Neural progenitor cell (in vitro differentiated cells): ENCODE results near the gene JMJD8. TPM values are rescaled to one million over a fixed set of nuclear protein-coding genes. Genes with fewer than 3 reads are reported as not detected.
A peak's percentile ranks its signal among the peaks of the same experiment; 100 is the strongest.

Experiments used
- DNase-seq: peaks from one replicate; pipeline ENCODE4 v3.0.0-alpha.2; 2016; ENCODE audit warnings: low spot score
- H2AFZ ChIP-seq: fragments of 200-600 bp; sonication (generic); replicated peaks from 2 replicates; pipeline ENCODE4 v1.6.1; 2016; ENCODE audit warnings: antibody characterized with exemption
- H3F3A ChIP-seq: fragments of 200-600 bp; sonication (generic); 2 replicates; pipeline ENCODE4 v1.6.1; 2016; ENCODE audit warnings: antibody characterized with exemption, low read depth
- H3K27ac ChIP-seq: fragments of 200-600 bp; sonication (generic); 2 replicates; pipeline ENCODE4 v1.5.1; 2016; ENCODE audit warnings: mild to moderate bottlenecking
- H3K27me3 ChIP-seq: fragments of 200-600 bp; sonication (generic); 2 replicates; pipeline ENCODE4 v1.6.1; 2016; ENCODE audit warnings: mild to moderate bottlenecking, moderate library complexity
- H3K36me3 ChIP-seq: fragments of 200-600 bp; sonication (generic); 2 replicates; pipeline ENCODE4 v1.5.1; 2016
- H3K4me1 ChIP-seq: fragments of 200-600 bp; sonication (generic); 2 replicates; pipeline ENCODE4 v1.6.1; 2016; ENCODE audit warnings: mixed run types
- H3K4me2 ChIP-seq: fragments of 200-600 bp; sonication (generic); 2 replicates; pipeline ENCODE4 v1.6.1; 2016
- H3K4me3 ChIP-seq: fragments of 200-600 bp; sonication (generic); 2 replicates; pipeline ENCODE4 v1.5.1; 2016
- H3K79me2 ChIP-seq: fragments of 200-600 bp; sonication (generic); 2 replicates; pipeline ENCODE4 v1.6.1; 2016; ENCODE audit warnings: low read depth
- H3K9ac ChIP-seq: fragments of 200-600 bp; sonication (generic); 2 replicates; pipeline ENCODE4 v1.6.1; 2016
- H3K9me3 ChIP-seq: fragments of 200-600 bp; sonication (generic); 2 replicates; pipeline ENCODE4 v1.5.1; 2016; ENCODE audit warnings: low read depth
- H4K20me1 ChIP-seq: fragments of 200-600 bp; sonication (generic); 2 replicates; pipeline ENCODE4 v1.6.1; 2016; ENCODE audit warnings: low read depth
- H3K27ac Mint-ChIP-seq: 3 replicates; pipeline ENCODE4 v1.8.0; 2021; ENCODE audit warnings: mixed read lengths
- H3K27me3 Mint-ChIP-seq: 2 replicates; pipeline ENCODE4 v1.8.0; 2022; ENCODE audit warnings: low read depth, mild to moderate bottlenecking, inconsistent platforms, moderate library complexity, mixed read lengths; ENCODE audit not compliant: insufficient read depth
- H3K36me3 Mint-ChIP-seq: 3 replicates; pipeline ENCODE4 v1.8.0; 2021; ENCODE audit warnings: mixed read lengths
- H3K4me1 Mint-ChIP-seq: 3 replicates; pipeline ENCODE4 v1.8.0; 2021; ENCODE audit warnings: mixed read lengths
- H3K4me3 Mint-ChIP-seq: 3 replicates; pipeline ENCODE4 v1.8.0; 2021; ENCODE audit warnings: mild to moderate bottlenecking, moderate library complexity, mixed read lengths
- H3K9me3 Mint-ChIP-seq: 3 replicates; pipeline ENCODE4 v1.8.0; 2020; ENCODE audit warnings: mixed read lengths
- EZH2 ChIP-seq: fragments of 200-600 bp; sonication (generic); IDR thresholded peaks from 2 replicates; pipeline ENCODE4 v1.6.1; 2017; ENCODE audit warnings: antibody characterized with exemption, mild to moderate bottlenecking, moderate library complexity
- EZH2phosphoT487 ChIP-seq: fragments of 200-600 bp; sonication (generic); IDR thresholded peaks from 2 replicates; pipeline ENCODE4 v1.6.1; 2017; ENCODE audit warnings: antibody characterized with exemption
- total RNA-seq: library from RNA; depleted of rRNA; stranded (reverse); fragments of >200 nt; gene quantifications from 2 replicates; pipeline ENCODE4 v1.2.3, GENCODE V29; 2015; ENCODE audit warnings: low replicate concordance
- TF ChIP-seq, protein P1 (sequence below): fragments of 200-600 bp; sonication (generic); IDR thresholded peaks from 2 replicates; pipeline ENCODE4 v1.5.1; 2017; ENCODE audit warnings: antibody characterized with exemption, mild to moderate bottlenecking

Gene JMJD8
- total RNA-seq, 1 donor from 2014 or later = 32.1 TPM

DNA sequence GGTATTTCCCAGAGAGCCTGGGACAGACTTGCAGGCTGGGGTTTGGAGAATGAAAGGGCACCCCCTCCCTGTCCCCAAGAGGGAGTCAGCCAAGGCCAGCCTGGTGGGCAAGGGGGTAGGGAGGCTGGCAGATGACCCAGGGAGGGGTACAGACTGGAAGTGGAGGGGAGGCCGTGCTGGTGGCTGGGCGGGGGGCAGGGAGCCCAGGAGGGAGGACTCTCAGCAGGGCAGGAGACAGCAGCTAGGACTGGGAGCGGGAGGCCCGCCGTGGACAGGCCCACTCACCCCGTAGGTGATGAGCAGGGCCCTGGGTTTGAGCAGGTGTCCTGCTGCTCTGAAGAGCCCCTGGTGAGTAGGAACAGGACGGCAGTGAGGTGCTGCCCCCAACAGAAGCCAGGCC lies 49.1 kb downstream of the JMJD8 start:
- peak overlapping the region; percentile 79 for H3K4me3 ChIP-seq
- H2AFZ ChIP-seq = no peak overlapping the region
- H3K36me3 ChIP-seq = no peaks in the 10 kb centered on the region
- peaks cover 27% of the 10 kb centered on the region for H3K4me1 ChIP-seq
- H3K9me3 Mint-ChIP-seq = peaks cover 3% of the 10 kb centered on the region
- H4K20me1 ChIP-seq = peaks cover 29% of the 10 kb centered on the region
- no peak overlapping the region for H3K27ac Mint-ChIP-seq
- H3K9me3 ChIP-seq = no peaks in the 10 kb centered on the region
- no peak overlapping the region for H3K9ac ChIP-seq
- H3K79me2 ChIP-seq = peaks cover 12% of the 10 kb centered on the region
- peak overlapping the region; percentile 83 for H3K4me2 ChIP-seq
- H3K4me3 Mint-ChIP-seq = peak overlapping the region; percentile 74
- H3K27me3 Mint-ChIP-seq = peaks cover 13% of the 10 kb centered on the region
- H3F3A ChIP-seq = peaks cover 30% of the 10 kb centered on the region
- peaks cover 26% of the 10 kb centered on the region for H3K4me1 Mint-ChIP-seq
- H3K36me3 Mint-ChIP-seq = peaks cover 3% of the 10 kb centered on the region
- no peaks in the 10 kb centered on the region for H3K27me3 ChIP-seq
- DNase-seq = no peak
- H3K27ac ChIP-seq = no peak overlapping the region
- no peak for TF ChIP-seq EZH2phosphoT487
- TF ChIP-seq EZH2 = no peak
- TF ChIP-seq, protein P1, sequence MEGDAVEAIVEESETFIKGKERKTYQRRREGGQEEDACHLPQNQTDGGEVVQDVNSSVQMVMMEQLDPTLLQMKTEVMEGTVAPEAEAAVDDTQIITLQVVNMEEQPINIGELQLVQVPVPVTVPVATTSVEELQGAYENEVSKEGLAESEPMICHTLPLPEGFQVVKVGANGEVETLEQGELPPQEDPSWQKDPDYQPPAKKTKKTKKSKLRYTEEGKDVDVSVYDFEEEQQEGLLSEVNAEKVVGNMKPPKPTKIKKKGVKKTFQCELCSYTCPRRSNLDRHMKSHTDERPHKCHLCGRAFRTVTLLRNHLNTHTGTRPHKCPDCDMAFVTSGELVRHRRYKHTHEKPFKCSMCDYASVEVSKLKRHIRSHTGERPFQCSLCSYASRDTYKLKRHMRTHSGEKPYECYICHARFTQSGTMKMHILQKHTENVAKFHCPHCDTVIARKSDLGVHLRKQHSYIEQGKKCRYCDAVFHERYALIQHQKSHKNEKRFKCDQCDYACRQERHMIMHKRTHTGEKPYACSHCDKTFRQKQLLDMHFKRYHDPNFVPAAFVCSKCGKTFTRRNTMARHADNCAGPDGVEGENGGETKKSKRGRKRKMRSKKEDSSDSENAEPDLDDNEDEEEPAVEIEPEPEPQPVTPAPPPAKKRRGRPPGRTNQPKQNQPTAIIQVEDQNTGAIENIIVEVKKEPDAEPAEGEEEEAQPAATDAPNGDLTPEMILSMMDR = no peak

DNA sequence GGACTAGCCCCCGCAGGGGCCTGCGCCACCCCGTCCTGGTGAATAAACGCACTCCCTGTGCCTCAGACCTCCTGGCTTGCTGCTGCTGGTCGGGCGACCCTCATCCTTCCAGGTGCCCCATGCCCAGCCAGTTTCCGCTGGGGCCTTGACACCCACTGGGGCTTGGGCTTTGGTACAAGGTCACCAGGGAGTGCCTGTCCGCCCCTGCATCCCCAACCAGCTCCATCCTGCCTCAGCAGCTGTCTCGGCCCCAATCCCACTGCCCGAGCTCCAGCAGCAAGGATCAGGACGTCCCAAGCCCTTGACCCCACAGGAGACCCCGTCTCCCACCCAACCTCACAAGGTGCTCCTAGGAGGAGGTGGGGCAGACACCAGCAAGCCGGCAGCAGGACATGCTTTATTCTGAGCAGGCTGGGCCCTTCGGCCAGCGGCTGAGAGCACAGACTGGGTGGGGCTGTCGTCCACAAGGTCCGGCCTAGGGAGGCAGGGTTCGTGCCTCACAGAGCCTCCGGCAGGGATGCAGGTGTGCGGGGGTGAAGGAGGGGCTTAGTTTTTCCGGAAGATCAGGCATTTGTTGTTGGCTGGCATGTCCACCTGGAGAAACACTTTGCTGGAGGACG lies 50.0 kb downstream of the JMJD8 start:
- H3K36me3 ChIP-seq = no peaks in the 10 kb centered on the region
- H3K4me2 ChIP-seq = no peak overlapping the region
- H3K4me1 ChIP-seq = peaks cover 34% of the 10 kb centered on the region
- TF ChIP-seq, protein P1 = no peak
- TF ChIP-seq EZH2phosphoT487 = no peak
- no peak for TF ChIP-seq EZH2
- H2AFZ ChIP-seq = no peak overlapping the region
- Mint-ChIP-seq H3K27ac (no peak overlapping the region), H3K4me1 (peaks cover 26% of the 10 kb centered on the region), H3K4me3 (peak overlapping the region; percentile 74), H3K9me3 (peaks cover 3% of the 10 kb centered on the region), H3K27me3 (peaks cover 11% of the 10 kb centered on the region), H3K36me3 (peaks cover 3% of the 10 kb centered on the region)
- no peaks in the 10 kb centered on the region for H3K9me3 ChIP-seq
- H4K20me1 ChIP-seq = peaks cover 37% of the 10 kb centered on the region
- peaks cover 12% of the 10 kb centered on the region for H3K79me2 ChIP-seq
- no peak overlapping the region for H3K4me3 ChIP-seq
- peaks cover 31% of the 10 kb centered on the region for H3F3A ChIP-seq
- no peaks in the 10 kb centered on the region for H3K27me3 ChIP-seq
- no peak overlapping the region for H3K9ac ChIP-seq
- H3K27ac ChIP-seq = no peak overlapping the region
- no peak for DNase-seq

DNA sequence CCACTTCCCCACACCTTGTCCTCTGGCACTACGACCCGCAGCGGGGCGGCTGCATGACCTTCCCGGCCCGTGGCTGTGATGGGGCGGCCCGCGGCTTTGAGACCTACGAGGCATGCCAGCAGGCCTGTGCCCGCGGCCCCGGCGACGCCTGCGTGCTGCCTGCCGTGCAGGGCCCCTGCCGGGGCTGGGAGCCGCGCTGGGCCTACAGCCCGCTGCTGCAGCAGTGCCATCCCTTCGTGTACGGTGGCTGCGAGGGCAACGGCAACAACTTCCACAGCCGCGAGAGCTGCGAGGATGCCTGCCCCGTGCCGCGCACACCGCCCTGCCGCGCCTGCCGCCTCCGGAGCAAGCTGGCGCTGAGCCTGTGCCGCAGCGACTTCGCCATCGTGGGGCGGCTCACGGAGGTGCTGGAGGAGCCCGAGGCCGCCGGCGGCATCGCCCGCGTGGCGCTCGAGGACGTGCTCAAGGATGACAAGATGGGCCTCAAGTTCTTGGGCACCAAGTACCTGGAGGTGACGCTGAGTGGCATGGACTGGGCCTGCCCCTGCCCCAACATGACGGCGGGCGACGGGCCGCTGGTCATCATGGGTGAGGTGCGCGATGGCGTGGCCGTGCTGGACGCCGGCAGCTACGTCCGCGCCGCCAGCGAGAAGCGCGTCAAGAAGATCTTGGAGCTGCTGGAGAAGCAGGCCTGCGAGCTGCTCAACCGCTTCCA lies 50.6 kb downstream of the JMJD8 start:
- no peak overlapping the region for H3K27ac ChIP-seq
- DNase-seq = no peak
- peaks cover 36% of the 10 kb centered on the region for H3K4me1 ChIP-seq
- peaks cover 12% of the 10 kb centered on the region for H3K79me2 ChIP-seq
- peaks cover 43% of the 10 kb centered on the region for H4K20me1 ChIP-seq
- H3K4me1 Mint-ChIP-seq = peaks cover 29% of the 10 kb centered on the region
- no peak overlapping the region for H3K4me3 ChIP-seq
- H3K4me3 Mint-ChIP-seq = no peak overlapping the region
- H3K36me3 ChIP-seq = no peaks in the 10 kb centered on the region
- H2AFZ ChIP-seq = no peak overlapping the region
- H3K27me3 ChIP-seq = no peaks in the 10 kb centered on the region
- H3K9me3 ChIP-seq = no peaks in the 10 kb centered on the region
- H3K4me2 ChIP-seq = no peak overlapping the region
- H3K9ac ChIP-seq = no peak overlapping the region
- peaks cover 3% of the 10 kb centered on the region for H3K9me3 Mint-ChIP-seq
- H3K27me3 Mint-ChIP-seq = peaks cover 13% of the 10 kb centered on the region
- no peak overlapping the region for H3K27ac Mint-ChIP-seq
- H3F3A ChIP-seq = peaks cover 36% of the 10 kb centered on the region
- TF ChIP-seq EZH2phosphoT487 (no peak), EZH2 (no peak)
- TF ChIP-seq, protein P1 = no peak
- peaks cover 3% of the 10 kb centered on the region for H3K36me3 Mint-ChIP-seq
